Mammary epithelial cell (primary cell): Measurements from ENCODE around the gene PEX11B.

Experiments used
- EZH2 ChIP-seq: IDR thresholded peaks from 2 replicates; pipeline ENCODE4 v1.6.1; 2012; ENCODE audit warnings: low read length, inconsistent platforms, borderline replicate concordance
- TF ChIP-seq, protein P1 (sequence below), 2 donors: IDR thresholded peaks in 1 of 2; conservative IDR thresholded peaks in 1 of 2; 2 replicates each; pipeline ENCODE4 v1.5.1; 2011 to 2012; ENCODE audit warnings: inconsistent platforms in 2 of 2, low read length in 2 of 2, mild to moderate bottlenecking in 2 of 2, control low read depth in 1 of 2, low read depth in 1 of 2; ENCODE audit not compliant: insufficient read depth in 1 of 2; ENCODE audit errors: extremely low read depth in 1 of 2

DNA sequence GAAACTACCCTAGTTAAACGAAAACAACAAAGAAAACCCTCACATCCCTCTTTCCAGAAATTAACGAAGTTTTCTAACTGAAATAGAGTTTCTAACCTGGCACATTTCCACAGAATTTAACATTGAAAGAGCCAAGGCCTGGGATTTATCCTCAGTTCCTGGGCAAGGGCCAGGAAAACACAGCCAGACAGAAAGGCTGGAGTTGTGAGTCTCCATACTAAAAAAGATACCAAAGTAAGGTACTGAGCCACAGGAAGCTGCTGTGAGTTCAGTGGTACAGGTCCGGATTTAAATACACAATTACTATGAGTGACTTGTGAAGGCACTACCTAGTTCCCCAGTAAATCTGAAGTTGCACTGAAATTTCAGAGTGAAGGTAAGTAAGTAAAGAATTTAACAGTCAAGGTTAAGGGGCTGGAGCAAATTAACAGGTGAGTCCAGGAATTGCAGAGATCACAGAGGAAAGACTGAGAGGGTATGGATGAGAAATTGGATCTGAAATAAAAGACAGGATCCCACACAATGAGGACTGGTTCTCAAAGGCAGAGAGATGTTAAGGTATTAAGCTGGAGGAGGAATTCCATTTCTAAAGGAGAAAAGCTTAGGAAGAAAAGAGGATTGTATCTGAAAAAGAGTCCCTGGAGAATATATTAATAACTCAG is 38.4 kb upstream of the PEX11B start:
- TF ChIP-seq, protein P1, sequence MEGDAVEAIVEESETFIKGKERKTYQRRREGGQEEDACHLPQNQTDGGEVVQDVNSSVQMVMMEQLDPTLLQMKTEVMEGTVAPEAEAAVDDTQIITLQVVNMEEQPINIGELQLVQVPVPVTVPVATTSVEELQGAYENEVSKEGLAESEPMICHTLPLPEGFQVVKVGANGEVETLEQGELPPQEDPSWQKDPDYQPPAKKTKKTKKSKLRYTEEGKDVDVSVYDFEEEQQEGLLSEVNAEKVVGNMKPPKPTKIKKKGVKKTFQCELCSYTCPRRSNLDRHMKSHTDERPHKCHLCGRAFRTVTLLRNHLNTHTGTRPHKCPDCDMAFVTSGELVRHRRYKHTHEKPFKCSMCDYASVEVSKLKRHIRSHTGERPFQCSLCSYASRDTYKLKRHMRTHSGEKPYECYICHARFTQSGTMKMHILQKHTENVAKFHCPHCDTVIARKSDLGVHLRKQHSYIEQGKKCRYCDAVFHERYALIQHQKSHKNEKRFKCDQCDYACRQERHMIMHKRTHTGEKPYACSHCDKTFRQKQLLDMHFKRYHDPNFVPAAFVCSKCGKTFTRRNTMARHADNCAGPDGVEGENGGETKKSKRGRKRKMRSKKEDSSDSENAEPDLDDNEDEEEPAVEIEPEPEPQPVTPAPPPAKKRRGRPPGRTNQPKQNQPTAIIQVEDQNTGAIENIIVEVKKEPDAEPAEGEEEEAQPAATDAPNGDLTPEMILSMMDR (conservative IDR thresholded peaks at IDR 0.05 in 1 of 2, IDR thresholded peaks at IDR 0.05 in 1 of 2; ENCODE audit: extremely low read depth in 1 of 2, insufficient read depth in 1 of 2, low read depth in 1 of 2, low read length in 2 of 2), result no peak
- TF ChIP-seq EZH2, result no peak
